ENCODE data around the gene PLCB3. TPM values are rescaled to one million over a fixed set of nuclear protein-coding genes. Genes with fewer than 3 reads are reported as not detected.
A peak's percentile ranks its signal among the peaks of the same experiment; 100 is the strongest.

The PLCB3 gene
- total RNA-seq, 6 donors from 2014 or later: 19.5 to 55.5 (median 30.3) TPM

DNA sequence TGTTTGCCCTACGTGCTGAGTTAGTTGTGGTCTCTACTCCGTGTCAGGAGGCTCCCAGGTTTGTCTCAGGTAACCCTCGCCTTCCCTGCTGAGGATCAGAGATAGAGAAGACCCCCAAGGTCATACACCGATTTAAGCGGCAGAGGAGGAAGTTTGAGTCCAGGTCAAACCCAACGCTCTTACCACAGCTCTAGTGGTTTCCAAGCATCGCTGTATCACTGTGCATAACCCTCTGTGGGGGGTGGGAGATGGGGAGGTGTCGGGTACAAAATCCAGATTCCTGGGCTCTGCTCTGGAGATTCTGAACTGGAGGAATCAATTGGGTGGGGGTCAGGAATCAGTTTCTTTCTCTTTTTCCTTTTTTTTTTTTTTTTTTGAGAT, 20.4 kb upstream of the PLCB3 start:
- 5% methylated on average over 5 to 8 of the region's 8 CpGs for WGBS, 2 donors
- ATAC-seq (ENCODE audit: low FRiP score in 2 of 2) (no peak), DNase-seq (no peak)
- peak overlapping the region; percentile 31 to 93 (median 72) for H3K4me3 ChIP-seq
- no peaks in the 10 kb centered on the region for H3K9me3 ChIP-seq
- peak overlapping the region; percentile 87 to 96 (median 90) for H3K27ac ChIP-seq
- H3K27me3 ChIP-seq: no peaks in the 10 kb centered on the region
- H3K4me1 ChIP-seq: peaks cover 55 to 75% (median 63%) of the 10 kb centered on the region in 4 donors
- no peaks in the 10 kb centered on the region for H3K36me3 ChIP-seq
- TF ChIP-seq POLR2AphosphoS5 (IDR thresholded peaks at IDR 0.05): no peak
- TF ChIP-seq, protein P1, sequence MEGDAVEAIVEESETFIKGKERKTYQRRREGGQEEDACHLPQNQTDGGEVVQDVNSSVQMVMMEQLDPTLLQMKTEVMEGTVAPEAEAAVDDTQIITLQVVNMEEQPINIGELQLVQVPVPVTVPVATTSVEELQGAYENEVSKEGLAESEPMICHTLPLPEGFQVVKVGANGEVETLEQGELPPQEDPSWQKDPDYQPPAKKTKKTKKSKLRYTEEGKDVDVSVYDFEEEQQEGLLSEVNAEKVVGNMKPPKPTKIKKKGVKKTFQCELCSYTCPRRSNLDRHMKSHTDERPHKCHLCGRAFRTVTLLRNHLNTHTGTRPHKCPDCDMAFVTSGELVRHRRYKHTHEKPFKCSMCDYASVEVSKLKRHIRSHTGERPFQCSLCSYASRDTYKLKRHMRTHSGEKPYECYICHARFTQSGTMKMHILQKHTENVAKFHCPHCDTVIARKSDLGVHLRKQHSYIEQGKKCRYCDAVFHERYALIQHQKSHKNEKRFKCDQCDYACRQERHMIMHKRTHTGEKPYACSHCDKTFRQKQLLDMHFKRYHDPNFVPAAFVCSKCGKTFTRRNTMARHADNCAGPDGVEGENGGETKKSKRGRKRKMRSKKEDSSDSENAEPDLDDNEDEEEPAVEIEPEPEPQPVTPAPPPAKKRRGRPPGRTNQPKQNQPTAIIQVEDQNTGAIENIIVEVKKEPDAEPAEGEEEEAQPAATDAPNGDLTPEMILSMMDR (IDR thresholded peaks at IDR 0.05): no peak
- TF ChIP-seq EP300 (IDR thresholded peaks at IDR 0.05): no peak
- TF ChIP-seq POLR2A (IDR thresholded peaks at IDR 0.05): no peak

DNA sequence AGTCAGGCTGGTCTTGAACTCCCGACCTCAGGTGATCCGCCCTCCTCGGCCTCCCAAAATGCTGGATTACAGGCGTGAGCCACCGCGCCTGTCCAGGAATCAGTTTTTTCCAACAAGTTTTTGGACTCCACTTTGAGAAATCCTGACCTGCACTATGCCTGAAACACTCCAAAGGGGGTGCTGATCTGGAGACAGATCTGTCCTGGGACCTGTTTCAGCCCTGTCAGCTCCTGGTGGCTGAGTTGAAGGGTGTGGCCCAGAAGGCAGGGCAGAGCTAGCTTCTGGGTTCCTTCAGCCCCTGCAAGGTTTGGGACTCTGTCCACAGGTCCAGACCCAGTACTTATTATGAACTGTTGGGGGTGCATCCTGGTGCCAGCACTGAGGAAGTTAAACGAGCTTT, 19.8 kb upstream of the PLCB3 start:
- no peak for ATAC-seq (ENCODE audit: low FRiP score in 2 of 2)
- Histone ChIP-seq H3K4me1 (peaks cover 55 to 77% (median 62%) of the 10 kb centered on the region in 4 donors), H3K27me3 (no peaks in the 10 kb centered on the region), H3K9me3 (no peaks in the 10 kb centered on the region), H3K27ac (peak overlapping the region in 2 of 4 donors; percentile 5 to 19), H3K36me3 (no peaks in the 10 kb centered on the region), H3K4me3 (no peak overlapping the region)
- TF ChIP-seq EP300 (IDR thresholded peaks at IDR 0.05) (no peak), POLR2AphosphoS5 (IDR thresholded peaks at IDR 0.05) (no peak), POLR2A (IDR thresholded peaks at IDR 0.05) (no peak)
- TF ChIP-seq, protein P1 (IDR thresholded peaks at IDR 0.05): no peak
- WGBS, 2 donors: 84 to 88% methylated on average over 7 of the region's 7 CpGs
- no peak for DNase-seq

DNA sequence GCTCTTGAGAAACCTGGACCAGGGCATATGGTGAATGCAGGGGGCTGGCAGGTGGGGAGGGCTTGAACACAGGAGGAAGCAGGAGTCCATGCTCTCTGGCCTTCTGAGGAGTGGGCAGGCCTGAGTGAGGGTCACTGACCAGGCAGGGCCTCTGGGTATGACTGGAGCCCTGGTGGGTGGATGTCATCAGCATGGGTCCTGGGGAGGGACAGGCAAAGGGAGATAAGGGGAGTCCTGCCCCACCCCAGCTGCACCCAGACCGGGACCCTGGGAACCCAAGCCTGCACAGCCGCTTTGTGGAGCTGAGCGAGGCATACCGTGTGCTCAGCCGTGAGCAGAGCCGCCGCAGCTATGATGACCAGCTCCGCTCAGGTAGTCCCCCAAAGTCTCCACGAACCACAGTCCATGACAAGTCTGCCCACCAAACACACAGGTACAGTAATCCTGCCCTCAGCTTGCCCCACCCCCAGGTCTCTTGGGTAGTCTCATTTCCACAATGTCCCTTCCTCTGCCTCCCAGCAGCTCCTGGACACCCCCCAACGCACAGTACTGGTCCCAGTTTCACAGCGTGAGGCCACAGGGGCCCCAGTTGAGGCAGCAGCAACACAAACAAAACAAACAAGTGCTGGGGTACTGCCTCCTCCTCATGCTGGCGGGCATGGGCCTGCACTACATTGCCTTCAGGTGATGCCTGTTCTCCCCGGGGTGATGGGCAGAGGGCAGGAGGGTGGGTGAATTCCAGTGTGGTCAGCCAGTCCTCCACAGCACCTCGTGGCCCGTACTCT, 19.0 kb upstream of the PLCB3 start:
- 88 to 91% methylated on average over 5 to 15 of the region's 15 CpGs for WGBS, 2 donors
- no peak for TF ChIP-seq POLR2A (IDR thresholded peaks at IDR 0.05)
- TF ChIP-seq EP300 (IDR thresholded peaks at IDR 0.05): no peak
- TF ChIP-seq POLR2AphosphoS5 (IDR thresholded peaks at IDR 0.05): no peak
- TF ChIP-seq, protein P1 (IDR thresholded peaks at IDR 0.05): no peak
- Histone ChIP-seq H3K27ac (peak overlapping the region in 3 of 4 donors; percentile 5 to 27 (median 12)), H3K9me3 (no peaks in the 10 kb centered on the region), H3K4me1 (peaks cover 46 to 72% (median 57%) of the 10 kb centered on the region in 4 donors), H3K36me3 (peaks cover 0 to 3% (median 0%) of the 10 kb centered on the region in 4 donors), H3K4me3 (no peak overlapping the region), H3K27me3 (no peaks in the 10 kb centered on the region)
- DNase-seq: peak in 1 of 2 donors; percentile 50
- ATAC-seq (ENCODE audit: low FRiP score in 2 of 2): no peak

DNA sequence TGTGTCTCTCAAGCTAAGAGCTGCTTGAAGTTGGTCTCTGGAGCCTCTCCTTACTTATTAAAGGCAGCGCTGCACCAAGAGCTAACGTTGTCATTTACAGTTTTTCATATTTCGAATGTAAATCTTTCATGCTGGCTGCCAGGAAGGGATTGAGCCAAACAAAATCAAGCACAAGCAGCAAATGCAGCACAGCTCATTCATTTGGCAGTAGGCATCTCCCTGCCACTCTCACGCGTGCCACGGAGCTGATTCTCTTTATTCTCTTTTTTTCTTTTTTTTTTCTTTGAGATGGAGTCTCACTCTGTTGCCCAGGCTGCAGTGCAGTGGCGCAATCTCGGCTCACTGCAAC, 18.4 kb upstream of the PLCB3 start:
- H3K36me3 ChIP-seq: peaks cover 0 to 8% (median 2%) of the 10 kb centered on the region in 4 donors
- TF ChIP-seq POLR2AphosphoS5 (IDR thresholded peaks at IDR 0.05) (no peak), EP300 (IDR thresholded peaks at IDR 0.05) (no peak), POLR2A (IDR thresholded peaks at IDR 0.05) (no peak)
- TF ChIP-seq, protein P1 (IDR thresholded peaks at IDR 0.05): no peak
- H3K4me3 ChIP-seq: no peak overlapping the region
- WGBS, 2 donors: 84 to 87% methylated on average over 8 of the region's 8 CpGs
- DNase-seq (no peak), ATAC-seq (ENCODE audit: low FRiP score in 2 of 2) (no peak)
- peak overlapping the region in 2 of 4 donors; percentile 12 to 27 for H3K27ac ChIP-seq
- no peaks in the 10 kb centered on the region for H3K27me3 ChIP-seq
- no peaks in the 10 kb centered on the region for H3K9me3 ChIP-seq
- H3K4me1 ChIP-seq: peaks cover 44 to 74% (median 58%) of the 10 kb centered on the region in 4 donors

Data from upper lobe of left lung (tissue), 6 donors.